GM21447 (cell line): ENCODE data around the gene TCN2.
A peak's percentile ranks its signal among the peaks of the same experiment; 100 is the strongest.
"Not testable (repeated sequence)": the region's sequence is repeated elsewhere in the genome, so short reads cannot be mapped to it uniquely, and the experiment has no call there.

Experiments used
- ATAC-seq: cut with Tn5 transposase; IDR thresholded peaks from one replicate; pipeline ENCODE4 v1.9.1; 2021; ENCODE audit not compliant: unreplicated experiment

TCN2 gene

DNA sequence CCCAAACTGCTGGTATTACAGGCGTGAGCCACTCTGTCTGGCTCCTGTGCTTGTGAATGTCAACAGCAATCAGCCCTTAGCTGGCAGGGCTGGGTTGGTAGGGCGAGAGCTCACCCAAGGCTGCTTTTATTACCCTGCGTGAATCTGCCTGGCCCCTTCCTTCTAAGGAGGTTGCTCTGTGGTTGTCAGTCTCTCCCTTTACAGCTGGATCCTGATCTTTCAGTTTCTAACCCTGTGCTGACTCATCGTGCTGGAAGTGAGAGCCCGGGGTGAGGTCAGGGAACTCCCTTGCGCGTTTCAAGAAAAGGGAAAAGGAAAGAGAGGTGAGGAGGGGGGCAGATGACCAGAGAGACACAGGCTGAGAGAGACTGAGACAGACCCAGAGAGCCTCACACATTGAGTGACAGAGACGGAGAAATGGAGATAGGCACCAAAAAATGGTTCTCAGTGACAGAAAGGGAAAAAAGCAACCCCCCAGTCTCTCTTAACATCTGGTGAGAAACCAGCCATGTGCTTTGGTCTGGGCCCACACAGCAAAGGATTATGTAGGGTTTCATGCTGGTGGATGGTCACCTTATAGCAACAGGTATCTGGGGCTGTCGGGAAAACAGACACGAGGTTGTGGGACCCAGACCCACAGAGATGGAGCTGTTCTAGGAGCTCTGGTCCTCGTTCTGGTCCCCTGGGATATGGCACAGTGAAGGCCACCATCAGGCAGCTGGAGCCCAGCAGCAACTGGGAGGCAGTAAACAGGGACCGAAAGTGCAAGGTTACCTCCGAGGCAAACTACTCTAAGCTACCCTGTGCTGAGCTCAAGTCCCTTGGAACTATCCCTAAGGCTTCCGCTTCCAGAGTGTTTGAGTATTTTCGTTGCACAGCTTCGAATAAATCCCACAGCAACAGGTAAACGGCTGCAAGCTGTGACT lies 2.5 kb downstream of the TCN2 start:
- peak; percentile 47 for ATAC-seq

- no peak for ATAC-seq
Measured at GRCh38 chr22:30610299-30610698, 3.3 kb downstream of the TCN2 start.

DNA sequence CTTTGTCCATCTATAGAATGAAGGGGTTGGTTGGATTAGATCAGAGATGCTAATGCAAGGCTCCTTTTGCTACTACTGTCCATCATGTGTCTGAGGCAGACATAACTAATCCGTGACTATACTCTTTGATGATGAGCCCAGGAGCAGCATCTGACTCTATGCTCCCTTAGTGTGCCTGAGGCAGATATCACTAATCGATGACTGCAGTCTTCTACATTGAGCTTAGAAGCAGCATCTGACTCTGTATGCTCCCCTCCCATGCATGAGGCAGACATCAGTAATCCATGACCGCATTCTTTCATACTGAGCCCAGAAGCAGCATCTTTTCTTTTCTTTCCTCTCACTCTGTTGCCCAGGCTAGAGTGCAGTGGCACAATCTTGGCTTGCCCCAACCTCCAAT lies 4.2 kb downstream of the TCN2 start:
- ATAC-seq: no peak

- no peak for ATAC-seq
Measured at GRCh38 chr22:30612789-30613188, 5.8 kb downstream of the TCN2 start.

DNA sequence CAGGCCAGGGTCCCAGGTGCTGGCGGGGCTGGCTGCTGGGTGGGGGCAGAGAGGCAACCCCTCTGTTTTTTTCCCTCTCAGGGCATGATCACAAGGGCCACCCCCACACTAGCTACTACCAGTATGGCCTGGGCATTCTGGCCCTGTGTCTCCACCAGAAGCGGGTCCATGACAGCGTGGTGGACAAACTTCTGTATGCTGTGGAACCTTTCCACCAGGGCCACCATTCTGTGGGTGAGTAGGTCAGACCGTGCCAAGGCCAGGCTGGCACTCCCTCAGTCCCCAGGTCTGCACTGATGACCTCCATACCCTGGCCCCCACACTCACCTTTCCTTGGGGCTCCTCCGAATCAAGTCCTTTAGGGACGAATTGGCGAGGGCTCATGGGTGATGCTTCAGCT lies 7.3 kb downstream of the TCN2 start:
- no peak for ATAC-seq

DNA sequence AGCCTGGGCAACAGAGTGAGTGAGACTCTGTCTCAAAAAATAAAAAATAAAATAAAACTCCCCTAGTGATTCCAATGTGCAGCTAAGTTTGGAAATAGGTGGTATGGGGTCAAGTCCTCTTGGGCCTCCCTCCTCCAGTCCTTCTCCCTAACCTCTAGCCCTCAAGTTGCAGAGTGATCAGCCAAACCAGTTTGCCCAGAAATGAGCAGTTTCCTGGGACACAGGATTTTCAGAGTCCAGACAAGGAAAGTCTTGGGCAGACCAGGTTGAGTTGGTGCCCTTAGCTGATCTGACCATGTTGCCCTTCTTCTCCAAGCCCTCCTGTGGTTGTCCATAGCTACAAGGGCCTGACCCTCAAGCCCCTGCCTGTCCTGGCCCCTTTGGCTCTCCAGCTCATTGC lies 7.9 kb downstream of the TCN2 start:
- no peak for ATAC-seq

DNA sequence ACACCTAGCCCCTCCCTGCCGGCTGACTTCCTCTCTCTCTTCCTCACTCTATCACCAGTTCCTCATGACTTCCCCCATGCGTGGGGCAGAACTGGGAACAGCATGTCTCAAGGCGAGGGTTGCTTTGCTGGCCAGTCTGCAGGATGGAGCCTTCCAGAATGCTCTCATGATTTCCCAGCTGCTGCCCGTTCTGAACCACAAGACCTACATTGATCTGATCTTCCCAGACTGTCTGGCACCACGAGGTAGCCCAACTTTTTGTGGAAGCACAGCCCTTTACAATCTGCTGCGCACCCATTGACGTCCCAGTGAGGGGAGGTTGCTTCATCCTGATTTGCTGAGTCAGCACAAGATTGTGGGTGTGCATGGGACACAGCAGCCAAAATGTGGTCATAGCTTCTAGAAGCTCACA lies 8.6 kb downstream of the TCN2 start:
- ATAC-seq: no peak

DNA sequence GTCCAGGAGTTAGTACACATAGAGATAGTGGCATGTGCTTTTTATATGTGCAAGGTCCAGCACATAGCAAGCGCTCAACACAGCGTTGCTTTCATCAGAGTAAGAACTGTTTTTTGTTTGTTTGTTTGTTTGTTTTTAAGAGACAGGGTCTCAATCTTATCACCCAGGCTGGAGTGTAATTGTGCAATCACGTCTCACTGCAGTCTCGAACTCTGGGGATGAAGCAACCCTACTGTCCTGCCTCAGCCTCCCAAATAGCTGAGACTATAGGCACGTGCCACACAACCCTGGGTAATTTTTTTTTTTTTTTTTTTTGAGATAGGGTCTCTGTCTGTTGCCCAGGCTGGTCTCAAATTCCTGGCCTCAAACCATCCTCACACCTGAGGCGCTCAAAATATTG lies 10.8 kb downstream of the TCN2 start:
- ATAC-seq: no peak

GRCh38 chr22:30619909-30620308 lies 12.9 kb downstream of the TCN2 start:
- not testable (repeated sequence) for ATAC-seq

- ATAC-seq: no peak
Measured at GRCh38 chr22:30626413-30626812, 19.4 kb downstream of the TCN2 start.

DNA sequence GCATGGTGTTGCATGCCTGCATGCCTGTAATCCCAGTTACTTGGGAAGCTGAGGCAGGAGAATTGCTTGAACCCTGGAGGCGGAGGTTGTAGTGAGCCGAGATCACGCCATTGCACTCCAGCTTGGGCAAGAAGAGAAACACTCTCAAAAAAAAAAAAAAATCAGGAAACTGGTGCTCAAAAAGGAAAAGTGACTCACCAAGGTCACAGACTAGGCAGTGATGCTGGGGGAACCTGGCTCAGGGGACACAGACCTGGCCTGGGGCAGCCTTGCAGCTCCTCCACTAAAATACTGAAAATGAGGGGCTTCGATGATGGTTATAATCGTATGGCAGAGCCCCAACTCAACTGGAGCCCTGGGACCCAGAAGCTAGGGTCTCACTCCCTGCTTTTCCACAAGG lies 20.5 kb downstream of the TCN2 start:
- no peak for ATAC-seq

DNA sequence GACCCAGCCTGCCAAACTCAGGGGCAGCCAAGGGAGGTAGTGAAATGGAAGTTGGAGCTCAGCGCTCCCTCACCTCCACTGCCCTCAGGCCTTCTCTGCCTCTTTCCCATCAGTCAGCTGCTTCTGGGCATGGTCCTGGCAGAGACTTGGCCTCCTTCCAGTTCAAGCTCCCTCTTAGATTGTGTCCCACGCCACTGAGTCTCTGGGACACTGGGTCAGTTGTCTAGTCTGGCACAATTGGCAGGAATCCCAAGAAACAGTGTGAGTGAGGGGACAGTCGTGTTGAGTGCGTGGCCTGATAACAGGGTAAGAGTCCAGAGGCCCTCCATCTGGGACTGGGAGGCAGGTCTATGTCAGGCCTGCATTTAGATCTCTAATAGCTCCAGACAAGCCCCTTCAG lies 21.5 kb downstream of the TCN2 start:
- ATAC-seq: no peak

DNA sequence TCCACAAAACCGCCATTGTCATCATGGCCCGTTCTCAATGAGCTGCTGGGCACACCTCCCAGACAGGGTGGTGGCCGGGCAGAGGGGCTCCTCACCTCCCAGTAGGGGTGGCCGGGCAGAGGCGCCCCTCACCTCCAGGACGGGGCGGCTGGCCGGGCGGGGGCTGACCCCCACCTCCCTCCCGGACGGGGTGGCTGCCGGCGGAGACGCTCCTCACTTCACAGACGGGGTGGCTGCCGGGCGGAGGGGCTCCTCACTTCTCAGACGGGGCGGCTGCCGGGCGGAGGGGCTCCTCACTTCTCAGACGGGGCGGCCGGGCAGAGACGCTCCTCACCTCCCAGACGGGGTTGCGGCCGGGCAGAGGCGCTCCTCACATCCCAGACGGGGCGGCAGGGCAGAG lies 24.5 kb downstream of the TCN2 start:
- not testable (repeated sequence) for ATAC-seq

DNA sequence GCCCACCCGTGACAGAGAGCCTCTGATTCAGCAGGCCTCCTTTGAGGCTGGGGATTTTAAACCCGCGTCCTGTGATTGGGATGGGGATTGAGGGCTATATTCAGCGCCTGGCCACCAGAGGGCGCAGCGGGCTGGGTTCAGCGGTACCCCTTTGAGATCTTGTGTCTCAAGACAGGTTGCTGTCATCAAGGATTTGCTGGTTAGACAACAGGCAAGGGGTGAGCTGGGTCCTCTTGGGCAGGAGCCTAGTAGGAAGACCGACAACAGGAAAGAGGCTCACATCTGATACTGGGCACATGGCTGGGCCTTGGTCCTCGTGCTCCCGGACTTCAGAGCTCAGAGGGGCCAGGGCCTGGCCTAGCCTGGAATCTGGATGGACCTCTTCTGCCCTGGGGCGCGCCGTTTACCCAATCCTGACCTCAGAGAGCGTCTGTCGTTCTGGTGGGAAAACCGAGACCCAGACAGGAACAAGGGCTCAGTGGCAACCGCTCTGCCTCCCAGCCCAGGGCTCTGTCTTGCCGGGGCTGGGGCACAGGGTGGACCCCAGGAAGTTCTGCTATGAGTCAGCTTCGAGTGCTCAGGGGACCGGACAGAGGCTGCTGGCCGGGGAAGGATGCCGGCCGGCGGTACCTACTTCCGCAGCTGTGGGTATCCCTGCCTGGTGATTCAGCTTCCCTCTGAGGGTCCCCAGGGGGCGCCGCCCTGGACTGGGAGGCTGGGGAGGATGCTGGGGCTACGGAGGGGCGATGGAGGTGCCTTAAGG lies 27.7 kb downstream of the TCN2 start:
- ATAC-seq: peak; percentile 56

DNA sequence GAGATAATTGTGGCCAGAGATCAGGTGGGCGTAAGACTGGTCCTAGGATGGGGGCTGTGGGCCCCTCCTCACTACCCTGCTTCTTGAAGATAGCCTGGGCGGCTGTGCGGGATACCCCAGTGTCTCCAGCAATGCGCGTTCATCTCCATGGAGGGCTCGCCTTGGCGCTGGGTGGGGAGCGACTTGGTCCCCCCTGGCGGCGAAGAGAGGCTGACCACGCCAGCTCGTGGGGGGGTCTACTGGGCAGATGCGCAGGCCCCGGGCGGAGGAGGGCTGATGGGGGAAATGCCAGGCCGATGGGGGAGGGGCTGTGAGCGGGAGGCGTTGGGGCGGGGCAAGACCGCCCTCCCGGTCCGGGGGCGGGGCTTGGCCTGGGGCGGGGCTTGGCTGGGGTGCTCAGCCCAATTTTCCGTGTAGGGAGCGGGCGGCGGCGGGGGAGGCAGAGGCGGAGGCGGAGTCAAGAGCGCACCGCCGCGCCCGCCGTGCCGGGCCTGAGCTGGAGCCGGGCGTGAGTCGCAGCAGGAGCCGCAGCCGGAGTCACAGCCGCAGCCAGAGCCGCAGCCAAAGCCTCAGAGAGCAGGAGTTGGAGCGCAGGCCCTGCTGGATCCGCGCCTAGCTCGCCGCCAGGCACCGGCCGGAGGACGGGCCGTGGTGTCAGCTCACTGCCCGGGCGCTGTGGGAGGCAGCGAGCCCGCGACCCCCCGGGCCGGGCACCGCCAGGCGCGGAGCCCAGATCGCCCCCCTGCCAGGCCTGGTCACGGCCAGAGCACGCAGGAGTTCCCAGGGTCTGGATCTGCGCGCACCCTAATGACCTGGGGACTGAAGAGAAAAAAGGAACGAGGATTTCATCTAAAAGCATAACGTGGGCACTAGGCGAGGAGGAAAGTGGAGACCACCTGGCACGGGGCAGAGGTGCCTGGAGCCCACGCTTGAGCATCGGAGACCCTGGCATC lies 28.6 kb downstream of the TCN2 start, which contains the start of gene SLC35E4:
Gene SLC35E4 (plus strand): TSS at position 509 of the 953 bp plus-strand sequence. CDS start 670 bp downstream, outside the sequence.
- ATAC-seq: peak; percentile 56

GRCh38 chr22:30636226-30637077 lies 29.5 kb downstream of the TCN2 start:
- no peak for ATAC-seq

DNA sequence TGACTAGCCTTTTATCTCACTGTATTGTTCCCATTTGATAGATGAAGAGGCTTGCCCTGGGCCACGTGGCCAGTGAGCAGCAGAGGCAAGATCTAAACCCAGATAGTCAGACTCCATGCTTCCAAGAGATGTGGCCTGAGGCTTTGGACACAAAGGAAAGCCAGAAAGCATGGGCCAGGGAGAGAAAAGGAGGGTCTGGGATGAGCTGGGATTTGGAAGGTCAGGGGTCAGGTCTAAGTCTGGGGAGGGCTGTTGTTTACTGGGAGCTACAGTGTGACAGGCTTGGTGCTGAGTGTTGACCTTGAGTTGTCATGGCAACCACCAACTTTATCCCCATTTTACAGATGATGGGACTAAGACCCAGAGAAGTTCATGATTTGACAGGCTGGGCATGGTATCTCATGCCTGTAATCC lies 30.7 kb downstream of the TCN2 start:
- no peak for ATAC-seq

- ATAC-seq: no peak
Measured at GRCh38 chr22:30640361-30640760, 33.4 kb downstream of the TCN2 start.

DNA sequence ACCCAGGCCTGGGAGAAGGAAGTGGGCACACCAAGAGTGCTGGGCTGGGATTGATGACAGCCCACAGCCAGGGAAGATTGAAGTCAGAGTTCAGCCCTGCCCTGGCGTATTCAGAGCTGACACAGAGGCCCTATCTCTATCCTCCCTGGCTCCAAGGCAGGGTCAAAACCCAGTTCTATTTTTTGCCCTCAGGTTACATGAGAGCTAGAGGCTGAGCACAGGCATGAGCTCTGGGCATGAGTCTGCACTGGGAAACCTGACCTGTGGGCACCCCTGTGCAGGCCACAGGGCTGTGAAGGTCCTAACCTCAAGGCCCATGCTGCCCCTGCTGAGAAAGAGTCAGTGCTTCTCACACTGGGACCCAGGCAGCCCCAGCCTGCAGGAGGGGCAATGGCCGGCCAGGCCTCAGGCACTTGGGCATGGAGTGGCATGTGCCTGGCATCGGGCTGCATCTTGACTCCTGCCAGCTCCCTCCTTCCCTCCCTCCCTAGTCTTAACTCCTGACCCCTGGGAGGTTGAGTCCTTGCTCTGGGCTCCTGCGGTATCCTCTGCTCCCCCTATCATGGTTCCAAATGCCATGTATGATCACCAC lies 34.0 kb downstream of the TCN2 start:
- no peak for ATAC-seq
